ENCODE data around the gene C2orf69. TPM values are rescaled to one million over a fixed set of nuclear protein-coding genes. Genes with fewer than 3 reads are reported as not detected.

Gene C2orf69
- total RNA-seq, 2 donors from 2014 or later = 8.0 to 9.5 TPM

GRCh38 chr2:199895406-199895805, 15.7 kb upstream of the C2orf69 start:
- Histone ChIP-seq H3K9me3 (no peaks in the 10 kb centered on the region), H3K36me3 (no peaks in the 10 kb centered on the region), H3K27ac (no peak overlapping the region), H3K4me3 (no peak overlapping the region), H3K27me3 (no peaks in the 10 kb centered on the region), H3K4me1 (no peaks in the 10 kb centered on the region)
- TF ChIP-seq CTCF (IDR thresholded peaks at IDR 0.05) = no peak
- no peak for DNase-seq (ENCODE audit: low spot score)

GRCh38 chr2:199896617-199897016, 14.5 kb upstream of the C2orf69 start:
- H3K9me3 ChIP-seq = no peaks in the 10 kb centered on the region
- no peak for TF ChIP-seq CTCF (IDR thresholded peaks at IDR 0.05)
- no peak overlapping the region for H3K27ac ChIP-seq
- no peak for DNase-seq (ENCODE audit: low spot score)
- H3K27me3 ChIP-seq = no peaks in the 10 kb centered on the region
- H3K36me3 ChIP-seq = no peaks in the 10 kb centered on the region
- no peaks in the 10 kb centered on the region for H3K4me1 ChIP-seq
- no peak overlapping the region for H3K4me3 ChIP-seq

GRCh38 chr2:199901942-199902341, 9.2 kb upstream of the C2orf69 start:
- Histone ChIP-seq H3K27ac (no peak overlapping the region), H3K36me3 (no peaks in the 10 kb centered on the region), H3K9me3 (no peaks in the 10 kb centered on the region), H3K4me3 (no peak overlapping the region), H3K27me3 (no peaks in the 10 kb centered on the region), H3K4me1 (no peaks in the 10 kb centered on the region)
- no peak for TF ChIP-seq CTCF (IDR thresholded peaks at IDR 0.05)
- no peak for DNase-seq (ENCODE audit: low spot score)

GRCh38 chr2:199902486-199903110, 8.5 kb upstream of the C2orf69 start:
- Histone ChIP-seq H3K36me3 (no peaks in the 10 kb centered on the region), H3K4me3 (no peak overlapping the region), H3K27me3 (no peaks in the 10 kb centered on the region), H3K9me3 (no peaks in the 10 kb centered on the region), H3K4me1 (no peaks in the 10 kb centered on the region), H3K27ac (no peak overlapping the region)
- no peak for DNase-seq (ENCODE audit: low spot score)
- TF ChIP-seq CTCF (IDR thresholded peaks at IDR 0.05) = no peak

GRCh38 chr2:199903111-199903510, 8.0 kb upstream of the C2orf69 start:
- no peaks in the 10 kb centered on the region for H3K36me3 ChIP-seq
- no peaks in the 10 kb centered on the region for H3K9me3 ChIP-seq
- H3K27ac ChIP-seq = no peak overlapping the region

More at GRCh38 chr2:199903111-199903510, 8.0 kb upstream of the C2orf69 start:
- DNase-seq (ENCODE audit: low spot score) = no peak
- no peak for TF ChIP-seq CTCF (IDR thresholded peaks at IDR 0.05)
- Histone ChIP-seq H3K4me3 (no peak overlapping the region), H3K4me1 (no peaks in the 10 kb centered on the region), H3K27me3 (no peaks in the 10 kb centered on the region)
